Activated CD8-positive, alpha-beta memory T cell treated with anti-CD3 and anti-CD28 coated beads for 24 hours (primary cell): ENCODE measurements around the gene PTS.
"Not testable (repeated sequence)": the region's sequence is repeated elsewhere in the genome, so short reads cannot be mapped to it uniquely, and the experiment has no call there.

Experiments
- DNase-seq: peaks from one replicate; pipeline ENCODE4 v3.0.0-alpha.2; 2020

Gene PTS

DNA sequence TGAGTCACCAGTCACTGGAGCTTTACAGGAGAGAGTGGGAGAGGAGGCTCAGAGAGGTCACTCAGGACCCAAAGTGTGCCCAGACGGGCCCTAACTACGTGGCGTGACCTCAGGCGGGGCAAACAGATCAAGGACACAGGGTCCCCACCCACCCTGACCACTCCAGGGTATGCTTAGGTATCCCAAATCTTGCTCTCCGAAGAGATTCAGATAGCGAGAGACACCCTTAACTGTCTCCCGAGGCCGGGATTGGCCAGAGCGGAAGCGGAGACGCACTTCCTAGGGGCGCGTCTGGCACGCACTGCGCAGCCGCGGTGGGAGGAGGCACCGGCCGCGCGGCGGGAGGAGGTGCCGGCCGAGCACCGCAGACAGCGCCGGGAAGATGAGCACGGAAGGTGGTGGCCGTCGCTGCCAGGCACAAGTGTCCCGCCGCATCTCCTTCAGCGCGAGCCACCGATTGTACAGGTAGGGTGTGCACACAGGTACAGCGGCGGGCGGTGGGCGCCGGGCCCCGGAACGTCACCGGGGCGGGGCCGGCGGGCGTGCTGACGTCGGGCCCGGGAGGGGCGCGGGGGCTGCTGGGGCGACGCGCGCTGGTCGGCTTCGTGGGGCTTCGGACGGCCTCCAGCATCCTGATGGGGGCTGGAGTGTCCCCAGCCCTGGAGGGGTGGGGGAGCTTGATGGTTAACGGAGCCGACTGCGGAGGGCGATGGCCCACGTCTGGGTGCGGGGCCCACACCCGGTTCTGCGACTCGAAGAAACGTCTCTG, at the start of gene PTS:
Gene PTS (plus strand): TSS at position 367 of the 769 bp plus-strand sequence. CDS start 16 bp downstream, at position 383.
- peak; percentile 91 for DNase-seq

DNA sequence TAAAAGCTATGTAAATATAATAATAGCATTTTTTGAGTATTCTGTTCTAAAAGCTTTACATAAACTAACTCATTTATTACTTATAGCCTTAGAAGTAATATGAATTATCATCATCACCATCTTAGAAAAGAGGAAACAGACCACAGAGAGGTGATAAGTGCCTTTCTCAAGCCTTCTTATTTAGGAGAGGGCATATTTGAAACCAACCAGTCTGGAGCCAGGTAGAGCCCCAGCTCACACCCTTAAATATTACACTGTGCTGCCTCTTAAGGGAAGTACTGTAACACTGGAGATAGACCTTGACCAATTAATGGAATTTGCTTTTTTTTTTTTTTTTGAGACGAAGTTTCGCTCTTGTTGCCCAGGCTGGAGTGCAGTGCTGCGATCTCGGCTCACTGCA, 48.6 kb upstream of the PTS start:
- no peak for DNase-seq

DNA sequence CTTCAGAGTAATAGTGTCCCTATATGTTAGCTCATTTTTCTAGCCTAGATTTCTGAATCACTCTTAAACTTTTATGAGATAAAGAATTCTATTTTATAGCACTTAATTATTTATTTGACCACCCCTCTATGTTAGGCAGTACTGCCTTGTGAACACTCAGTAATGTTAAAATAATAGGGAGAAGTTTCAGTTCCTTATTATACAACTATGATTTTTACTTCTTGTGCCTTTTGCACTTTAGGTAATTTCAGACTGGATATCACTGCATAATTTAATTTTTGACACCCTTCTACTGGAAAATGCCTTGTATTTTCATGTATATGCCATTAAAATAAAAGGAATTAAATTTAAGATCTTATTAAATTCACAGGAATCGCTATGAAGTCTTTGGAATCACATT, 47.8 kb upstream of the PTS start:
- DNase-seq = no peak

DNA sequence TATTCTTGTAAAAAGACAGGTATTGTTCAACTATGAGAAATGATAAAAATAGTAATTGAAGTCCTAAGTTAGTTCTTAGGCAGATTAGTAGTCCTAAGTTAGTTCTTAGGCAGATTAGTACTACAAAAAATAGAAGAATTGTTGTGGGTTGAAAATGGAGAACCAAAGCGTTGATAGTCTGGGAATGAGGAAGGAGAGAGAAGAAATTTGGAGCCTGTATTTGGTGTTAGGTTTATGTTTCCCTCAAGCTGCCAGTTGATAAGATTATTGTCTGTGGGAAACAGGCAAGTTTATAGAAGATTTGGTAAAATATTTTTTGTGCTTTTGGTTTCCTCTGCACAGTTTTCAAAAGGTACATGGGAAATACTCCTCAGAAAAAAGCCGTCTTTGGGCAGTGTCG, 47.3 kb upstream of the PTS start:
- DNase-seq = no peak

DNA sequence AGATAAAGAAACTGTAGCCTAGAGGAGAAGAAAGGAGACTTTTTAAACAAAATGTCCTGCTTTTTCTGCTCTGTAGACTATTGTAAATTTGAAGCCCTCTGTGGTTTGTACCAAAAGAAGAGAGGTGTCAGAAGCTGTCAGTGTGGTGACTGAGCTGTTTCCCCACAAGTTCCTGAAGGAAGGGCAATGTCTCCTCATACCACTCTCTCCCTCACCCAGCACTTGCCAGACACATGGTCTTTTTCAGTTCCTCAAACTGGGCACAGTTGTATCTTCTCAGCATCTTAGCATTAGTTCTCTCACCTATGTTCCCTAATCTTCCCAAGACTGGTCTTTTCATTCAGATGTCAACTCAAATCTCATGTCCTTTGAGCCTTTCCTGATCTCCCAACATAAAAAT, 46.6 kb upstream of the PTS start:
- no peak for DNase-seq

DNA sequence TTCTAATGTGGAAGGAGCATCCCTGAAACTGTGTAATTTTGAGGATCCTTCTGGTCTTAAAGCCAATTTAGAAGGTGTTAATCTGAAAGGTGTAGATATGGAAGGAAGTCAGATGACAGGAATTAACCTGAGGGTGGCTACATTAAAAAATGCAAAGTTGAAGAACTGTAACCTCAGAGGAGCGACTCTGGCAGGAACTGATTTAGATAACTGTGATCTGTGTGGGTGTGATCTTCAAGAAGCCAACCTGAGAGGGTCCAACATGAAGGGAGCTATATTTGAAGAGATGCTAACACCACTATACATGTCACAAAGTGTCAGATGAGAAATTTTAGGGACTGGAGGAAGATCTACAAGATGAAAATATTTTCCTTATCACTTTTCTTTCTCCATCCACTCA, 43.4 kb upstream of the PTS start:
- DNase-seq = no peak

DNA sequence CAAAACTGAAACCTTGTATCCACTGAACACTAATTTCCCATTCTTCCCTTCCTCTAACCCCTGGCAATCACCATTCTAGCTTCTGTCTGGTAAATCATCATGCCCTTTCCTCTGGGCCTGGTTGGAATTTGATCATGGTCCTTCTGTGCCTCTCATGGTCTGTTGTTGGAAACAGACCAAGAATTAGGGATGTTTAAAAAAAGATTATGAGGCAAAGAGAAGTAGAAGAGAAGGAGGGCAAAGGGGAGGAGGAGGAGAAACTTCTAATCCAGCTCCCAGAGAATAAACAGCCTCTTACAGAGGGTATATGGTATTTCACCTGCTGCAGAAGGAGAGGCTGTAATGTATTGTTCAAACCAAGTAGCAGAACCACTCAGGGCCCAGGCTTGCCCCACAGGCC, 40.3 kb upstream of the PTS start:
- no peak for DNase-seq

DNA sequence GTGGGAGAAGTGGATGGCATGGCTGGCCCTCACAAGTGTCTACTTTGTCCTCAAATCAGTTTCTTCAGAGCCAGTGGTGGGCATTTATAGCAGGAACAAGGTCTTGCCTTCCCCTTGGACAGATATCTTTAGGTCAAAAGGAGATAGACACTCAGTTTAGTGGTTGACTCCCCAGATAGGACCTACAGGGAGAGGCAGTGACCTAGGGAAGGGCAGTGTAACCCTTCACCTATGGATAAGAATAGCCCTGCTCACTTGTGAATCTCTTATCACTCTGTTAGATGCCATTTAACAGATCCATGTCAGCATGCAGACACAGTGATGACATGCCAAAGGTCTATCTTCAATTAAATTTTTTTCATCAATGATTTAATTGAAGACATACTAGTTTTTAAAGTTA, 39.9 kb upstream of the PTS start:
- DNase-seq = no peak

DNA sequence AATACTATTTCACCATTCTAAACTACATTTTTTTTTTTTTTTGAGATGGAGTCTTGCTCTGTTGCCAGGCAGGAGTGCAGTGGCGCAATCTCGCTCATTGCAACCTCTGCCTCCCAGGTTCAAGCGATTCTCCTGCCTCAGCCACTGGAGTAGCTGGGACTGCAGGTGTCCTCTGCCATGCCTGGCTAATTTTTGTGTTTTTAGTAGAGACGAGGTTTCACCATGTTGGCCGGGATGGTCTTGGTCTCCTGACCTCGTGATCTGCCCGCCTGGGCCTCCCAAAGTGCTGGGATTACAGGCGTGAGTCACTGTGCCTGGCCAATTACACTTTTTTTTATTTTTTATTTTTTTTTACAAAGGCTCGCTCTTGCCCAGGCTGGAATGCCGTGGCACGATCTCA, 31.1 kb upstream of the PTS start:
- not testable (repeated sequence) for DNase-seq

DNA sequence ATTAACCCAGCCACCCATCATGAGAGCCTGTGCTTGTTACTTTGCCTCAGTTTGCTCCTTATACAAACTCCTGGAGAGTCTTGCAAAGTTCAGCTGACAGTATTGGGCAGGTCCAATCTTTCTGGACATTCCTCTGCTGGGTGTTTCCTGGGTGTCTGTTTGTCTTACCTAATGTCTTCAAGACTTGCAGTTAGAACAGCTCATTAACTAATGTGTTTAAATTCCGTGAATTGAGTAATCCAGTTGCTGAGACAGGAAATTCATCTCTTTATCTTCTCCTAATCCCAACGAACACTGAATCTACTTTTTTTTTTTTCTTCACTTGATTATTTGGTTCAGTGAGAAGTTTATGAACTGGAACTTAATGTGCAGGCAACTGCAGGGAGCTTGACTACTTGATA, 30.3 kb upstream of the PTS start:
- no peak for DNase-seq

DNA sequence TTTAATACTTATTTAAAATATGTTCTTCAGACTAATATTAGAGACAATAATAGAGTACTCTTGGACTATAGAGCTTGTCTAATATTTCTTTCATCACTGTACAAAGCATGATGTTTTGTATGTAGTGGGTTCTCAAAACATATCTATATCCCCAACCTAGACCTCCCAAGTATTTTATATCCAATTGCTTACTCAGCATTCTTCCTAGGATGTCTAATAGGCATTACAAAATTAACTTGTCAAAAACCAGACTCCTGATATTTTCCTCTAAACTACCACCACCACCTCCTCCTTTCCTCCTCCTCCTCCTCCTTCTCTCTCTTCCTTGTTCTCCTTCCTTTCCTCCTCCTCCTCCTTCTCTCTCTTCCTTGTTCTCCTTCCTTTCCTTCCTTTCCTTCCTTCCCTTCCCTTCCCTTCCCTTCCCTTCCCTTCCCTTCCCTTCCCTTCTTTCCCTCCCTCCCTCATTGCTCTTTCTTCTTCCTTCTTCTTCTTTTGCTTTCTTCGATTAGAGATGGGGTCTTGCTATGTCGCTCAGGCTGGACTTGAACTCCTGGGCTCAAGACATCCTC, 29.6 kb upstream of the PTS start:
- no peak for DNase-seq

DNA sequence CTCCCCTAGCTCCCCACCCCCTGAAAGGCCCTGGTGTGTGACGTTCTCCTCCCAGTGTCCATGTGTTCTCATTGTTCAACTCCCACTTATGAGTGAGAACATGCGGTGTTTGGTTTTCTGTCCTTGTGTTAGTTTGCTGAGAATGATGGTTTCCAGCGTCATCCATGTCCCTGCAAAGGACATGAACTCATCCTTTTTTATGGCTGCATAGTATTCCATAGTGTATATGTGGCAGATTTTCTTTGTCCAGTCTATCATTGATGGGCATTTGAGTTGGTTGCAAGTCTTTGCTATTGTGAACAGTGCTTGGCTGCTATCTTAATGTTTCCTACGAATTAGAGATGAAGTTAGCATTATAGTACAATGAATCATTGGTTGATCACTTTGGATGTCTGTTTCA, 27.1 kb upstream of the PTS start:
- not testable (repeated sequence) for DNase-seq

DNA sequence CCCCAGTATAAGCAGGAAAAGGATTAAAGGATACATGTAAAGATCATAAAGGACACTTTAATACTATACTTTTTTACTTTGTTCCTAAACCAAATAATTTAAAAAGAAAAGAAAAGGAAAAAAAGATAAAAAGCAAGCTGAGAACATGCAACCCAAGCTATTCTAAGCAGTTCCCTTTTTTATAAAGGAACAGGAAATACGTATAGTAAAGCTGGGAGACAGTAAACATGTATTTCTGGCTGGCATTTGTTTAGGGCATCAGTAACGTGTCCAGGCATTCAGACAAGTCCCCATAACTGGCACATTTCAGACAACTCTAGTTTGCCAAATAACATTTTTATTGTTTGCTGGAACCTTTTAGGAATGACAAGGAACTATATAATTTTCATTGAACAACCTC, 26.0 kb upstream of the PTS start:
- no peak for DNase-seq

DNA sequence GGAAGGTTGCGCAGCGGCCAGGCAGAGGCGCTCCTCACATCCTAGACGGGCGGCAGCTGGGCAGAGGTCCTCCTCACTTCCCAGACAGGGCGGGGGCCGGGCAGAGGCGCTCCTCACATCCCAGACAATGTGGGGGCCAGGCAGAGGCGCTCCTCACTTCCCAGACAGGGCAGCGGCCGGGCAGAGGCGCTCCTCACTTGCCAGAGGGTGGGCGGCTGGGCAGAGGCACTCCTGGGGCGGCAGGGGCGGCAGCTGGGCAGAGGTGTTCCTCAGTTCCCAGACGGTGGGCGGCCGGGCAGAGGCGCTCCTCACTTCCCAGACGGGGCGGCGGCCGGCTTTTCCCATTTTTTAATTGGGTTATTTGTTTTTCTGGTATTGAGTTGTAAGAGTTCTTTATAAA, 20.2 kb upstream of the PTS start:
- DNase-seq = no peak

DNA sequence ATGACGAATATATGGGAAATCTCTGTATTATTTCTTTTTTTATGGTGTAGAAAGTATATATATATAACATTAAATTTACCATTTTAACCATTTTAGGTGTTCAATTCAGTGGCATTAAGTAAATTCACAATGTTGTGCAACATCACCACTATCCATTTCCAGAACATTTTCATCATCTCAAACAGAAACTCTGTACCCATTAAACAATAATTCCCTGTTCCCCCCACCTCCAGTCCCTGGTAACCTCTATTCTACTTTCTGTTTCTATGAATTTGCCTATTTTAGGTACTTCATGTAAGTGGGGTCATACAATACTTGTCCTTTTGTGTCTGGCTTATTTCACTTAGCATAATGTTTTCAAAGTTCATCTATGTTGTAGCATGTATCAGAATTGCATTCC, 15.3 kb upstream of the PTS start:
- DNase-seq = no peak

DNA sequence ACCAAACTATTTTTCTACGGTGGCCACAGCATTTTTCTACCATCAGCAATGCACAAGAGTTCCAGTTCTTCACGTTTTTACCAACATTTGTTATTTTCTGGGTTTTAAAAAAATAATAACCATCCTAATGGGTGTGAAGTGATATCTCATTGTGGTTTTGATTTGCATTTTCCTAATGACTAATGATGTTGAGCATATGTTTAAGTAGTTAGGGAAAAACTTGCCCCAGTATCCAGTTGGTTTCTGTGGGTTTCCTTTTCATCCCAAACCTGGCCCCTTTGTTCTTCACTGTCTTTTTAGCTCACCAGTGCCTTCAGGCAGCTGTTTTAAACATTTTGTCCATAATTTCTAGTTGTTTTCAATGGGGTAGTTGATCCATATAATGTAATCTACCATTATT, 14.7 kb upstream of the PTS start:
- DNase-seq = no peak

DNA sequence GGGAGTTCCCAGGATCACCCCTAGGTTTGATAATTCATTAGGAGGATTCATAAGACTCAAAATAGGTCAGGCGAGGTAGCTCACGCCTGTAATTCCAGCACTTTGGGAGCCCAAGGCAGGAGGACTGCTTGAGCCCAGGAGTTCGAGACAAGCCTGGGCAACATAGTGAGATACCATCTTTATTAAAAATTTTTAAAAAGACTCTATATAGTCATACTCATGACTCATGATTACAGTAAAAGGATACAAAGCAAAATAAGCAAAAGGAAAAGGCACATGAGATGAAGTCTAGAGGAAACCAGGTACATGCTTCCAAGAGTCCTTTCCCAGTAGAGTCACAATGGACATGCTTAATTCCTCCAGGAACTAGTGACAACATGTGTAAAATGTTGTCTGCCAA, 13.9 kb upstream of the PTS start:
- DNase-seq = no peak

DNA sequence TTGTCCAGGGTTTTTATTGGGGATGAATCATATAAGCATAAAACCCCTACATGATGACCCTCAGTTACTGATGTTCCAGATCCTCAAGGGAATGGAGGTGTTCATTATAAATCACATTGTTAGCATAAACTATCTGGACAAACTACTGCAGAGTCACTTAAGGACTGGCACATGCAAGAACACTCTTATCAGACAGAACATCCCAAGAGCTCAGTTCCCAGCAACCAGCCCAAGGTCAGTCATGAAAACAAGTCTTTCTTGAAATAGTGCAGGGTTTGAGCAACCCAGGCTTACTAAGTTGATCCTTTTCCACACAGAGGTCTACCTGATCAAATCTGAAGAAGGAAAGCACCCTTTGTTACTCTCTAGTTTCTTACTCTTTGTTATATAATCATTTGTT, 13.5 kb upstream of the PTS start:
- DNase-seq = no peak

DNA sequence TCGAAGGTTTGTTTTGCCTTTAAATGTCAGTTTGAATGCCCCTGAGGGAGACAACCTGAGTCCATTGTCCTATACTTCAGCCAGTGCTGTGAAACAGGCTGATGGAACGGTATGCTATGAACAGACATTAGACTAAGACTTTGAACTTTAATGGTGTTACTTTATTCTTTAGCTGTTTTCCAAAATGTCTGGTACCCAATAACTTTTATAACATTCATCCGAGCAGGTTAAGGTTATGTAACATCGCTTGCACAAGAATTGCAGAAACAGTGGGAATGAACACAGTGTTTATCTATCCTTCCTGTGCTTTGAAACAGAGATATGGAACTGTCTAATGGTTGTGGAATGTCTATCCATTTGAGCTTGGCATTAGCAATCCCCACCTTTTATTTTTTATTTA, 12.5 kb upstream of the PTS start:
- DNase-seq = no peak

DNA sequence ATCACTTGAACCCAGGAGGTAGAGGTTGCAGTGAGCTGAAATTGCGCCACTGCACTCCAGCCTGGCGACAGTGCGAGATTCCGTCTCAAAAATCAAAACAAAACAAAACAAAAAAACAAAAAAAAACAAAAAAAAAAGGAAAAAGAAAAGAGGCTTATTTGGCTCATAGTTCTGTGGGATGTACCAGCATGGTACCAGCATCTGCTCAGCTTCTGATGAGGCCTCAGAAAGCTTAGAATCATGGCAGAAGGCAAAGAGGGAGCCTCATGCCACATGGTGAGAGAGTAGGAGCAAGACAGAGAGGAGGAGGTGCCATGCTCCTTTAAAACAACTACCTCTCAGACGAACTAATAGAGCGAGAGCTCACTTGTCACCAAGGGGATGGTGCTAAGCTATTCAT, 10.6 kb upstream of the PTS start:
- DNase-seq = no peak

DNA sequence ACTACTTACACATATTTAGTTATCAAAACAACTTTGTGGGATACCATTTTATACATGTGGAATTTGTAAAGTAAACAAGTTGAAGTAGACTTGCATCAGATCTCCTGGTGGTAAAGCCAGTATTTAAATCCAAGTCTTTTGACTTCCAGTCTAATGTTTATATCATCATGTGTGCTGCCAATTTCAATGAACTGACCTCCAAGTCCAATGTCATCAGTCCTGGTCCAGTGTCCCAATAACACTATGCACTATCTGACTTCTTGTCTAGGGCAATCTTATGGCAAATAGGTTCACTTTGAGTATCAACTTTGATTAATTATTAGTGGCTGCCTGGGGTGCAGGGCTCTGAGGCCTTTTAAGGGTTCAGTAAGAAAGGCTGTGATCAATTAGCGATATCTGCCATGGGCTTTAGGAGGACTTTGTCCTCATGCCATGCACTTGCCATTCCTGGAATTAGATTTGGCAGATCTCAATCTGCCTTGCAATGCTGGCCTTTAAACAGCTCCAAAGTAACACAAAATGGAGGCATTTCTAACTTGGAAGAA, 9.6 kb upstream of the PTS start:
- no peak for DNase-seq

DNA sequence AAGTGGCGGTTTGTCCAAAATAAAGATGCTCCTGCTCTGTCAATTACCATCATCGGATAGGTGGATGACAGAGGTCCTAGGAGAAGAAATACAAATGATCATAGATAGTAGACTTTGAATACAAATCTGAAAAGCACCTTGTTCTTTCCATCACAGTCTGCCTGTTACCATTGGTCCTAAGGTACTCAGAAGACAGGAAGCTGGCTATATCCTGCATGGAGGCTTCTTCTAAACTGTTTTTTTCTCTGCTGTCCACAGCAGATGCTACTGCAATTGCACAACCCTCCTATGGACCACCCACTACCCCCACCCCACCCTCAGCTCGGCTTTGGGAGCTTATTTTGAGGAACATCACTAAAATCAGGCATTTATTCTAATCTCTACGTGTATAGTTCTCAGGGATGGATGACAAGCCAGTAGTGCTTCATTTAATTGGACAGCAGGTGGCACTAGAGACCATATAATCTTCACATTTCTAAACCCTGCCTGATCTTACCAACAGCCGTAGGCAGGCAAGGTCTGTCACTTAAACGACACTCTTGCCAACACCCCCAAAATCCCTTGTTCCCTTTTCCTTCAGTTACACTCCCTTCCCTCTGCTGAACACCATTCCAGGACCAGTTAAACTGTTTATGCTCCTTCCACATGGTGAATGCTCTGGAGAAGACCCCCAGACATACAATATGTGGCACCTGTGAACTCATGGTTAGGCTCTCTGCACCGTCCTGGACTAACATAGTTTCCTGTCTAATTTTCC, 6.6 kb upstream of the PTS start:
- DNase-seq = peak; percentile 67

DNA sequence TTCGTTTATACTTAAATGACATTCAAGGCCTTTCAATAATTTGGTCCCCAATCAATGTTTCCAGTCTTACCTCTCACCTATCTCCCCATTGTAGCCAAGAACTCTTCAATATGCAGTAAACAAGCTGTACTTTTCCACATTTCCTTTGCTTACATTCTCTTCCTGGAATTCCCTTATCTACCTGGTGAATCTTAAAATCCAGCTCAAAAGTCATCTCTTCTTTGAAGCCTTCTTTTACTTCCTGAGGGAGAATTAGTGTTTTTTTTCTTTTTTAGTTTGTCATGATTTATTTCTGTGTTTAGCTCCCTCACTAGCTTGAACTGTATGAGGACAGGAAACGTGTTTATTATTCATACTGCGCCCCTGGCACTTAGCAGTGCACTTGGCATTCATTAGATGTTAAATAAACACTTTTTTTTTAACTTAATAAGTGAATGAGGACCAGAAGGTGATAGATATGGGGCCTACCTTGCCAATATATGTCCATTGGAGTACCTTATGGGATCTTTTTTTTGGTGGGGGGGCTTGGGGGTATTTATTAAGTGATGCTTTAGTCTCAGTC, 4.9 kb upstream of the PTS start:
- no peak for DNase-seq

DNA sequence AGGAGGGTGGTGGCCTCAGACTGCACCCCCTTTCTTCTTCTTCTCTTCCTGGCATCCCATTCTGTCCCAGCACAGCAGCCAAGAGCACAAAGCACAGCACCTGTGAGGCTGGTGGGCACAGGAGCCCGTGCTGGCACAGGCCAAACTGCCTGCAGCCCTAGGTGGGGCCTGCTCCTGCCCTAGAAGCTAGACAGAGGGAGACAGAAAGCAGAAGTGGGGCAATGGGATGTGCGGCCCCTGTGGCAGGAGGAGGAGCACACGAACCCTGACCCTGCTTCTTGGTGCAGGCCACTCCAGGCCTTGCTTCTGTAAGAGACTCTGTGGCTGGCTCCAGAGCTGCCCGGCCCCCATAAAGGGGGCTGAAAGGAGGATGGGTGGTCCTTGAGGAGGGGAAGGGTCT, 3.9 kb upstream of the PTS start:
- DNase-seq = no peak
